PC-9 (cell line): ENCODE results near the gene NAT8L. TPM values are rescaled to one million over a fixed set of nuclear protein-coding genes. Genes with fewer than 3 reads are reported as not detected.
"Not testable (repeated sequence)": the region's sequence is repeated elsewhere in the genome, so short reads cannot be mapped to it uniquely, and the experiment has no call there.

Source experiments
- BruUV-seq: library from RNA; stranded (reverse); fragments of 400-500 nt; replicated peaks from 2 replicates; lab custom pipeline; 2021; lab: Mats Ljungman, UMichigan
- CTCF ChIA-PET: fragments of 300-600 bp; sonication (Branson Sonifier 250); formaldehyde crosslinking; loops from one replicate; lab custom pipeline; 2022; ENCODE audit warnings: antibody characterized with exemption; lab: Charles Lee
- POLR2A ChIA-PET: fragments of 300-600 bp; sonication (Branson Sonifier 250); formaldehyde crosslinking; loops from one replicate; lab custom pipeline; 2022; ENCODE audit warnings: antibody characterized with exemption; ENCODE audit not compliant: unreplicated experiment; lab: Charles Lee
- DNase-seq, 2 experiments: peaks; one replicate each; pipeline versions ENCODE4 v3.0.0 to v3.0.0-alpha.2; 2015 to 2022; ENCODE audit warnings: mixed read lengths in 1 of 2
- H2AFZ ChIP-seq: fragments of 200-600 bp; sonication (generic); 2 replicates; pipeline ENCODE4 v1.8.1; 2017; ENCODE audit warnings: antibody characterized with exemption
- H3F3A ChIP-seq: fragments of 200-600 bp; sonication (generic); 2 replicates; pipeline ENCODE4 v1.8.1; 2017; ENCODE audit warnings: antibody characterized with exemption, mild to moderate bottlenecking, low read depth; ENCODE audit not compliant: insufficient read depth
- H3K27ac ChIP-seq: fragments of 200-600 bp; sonication (generic); 2 replicates; pipeline ENCODE4 v1.6.1; 2016; ENCODE audit warnings: mixed run types
- H3K27me3 ChIP-seq: fragments of 200-600 bp; sonication (generic); 2 replicates; pipeline ENCODE4 v1.6.1; 2016; ENCODE audit warnings: low read depth, mixed run types; ENCODE audit not compliant: insufficient read depth
- H3K36me3 ChIP-seq: fragments of 200-600 bp; sonication (generic); 2 replicates; pipeline ENCODE4 v1.6.1; 2016; ENCODE audit warnings: low read depth, mixed run types
- H3K4me1 ChIP-seq: fragments of 200-600 bp; sonication (generic); replicated peaks from 2 replicates; pipeline ENCODE4 v1.6.1; 2016; ENCODE audit warnings: mixed run types; ENCODE audit not compliant: insufficient read depth
- H3K4me2 ChIP-seq: fragments of 200-600 bp; sonication (generic); 2 replicates; pipeline ENCODE4 v1.6.1; 2017; ENCODE audit warnings: mixed run types
- H3K4me3 ChIP-seq: fragments of 200-600 bp; sonication (generic); 2 replicates; pipeline ENCODE4 v1.6.1; 2016; ENCODE audit warnings: mixed run types
- H3K79me2 ChIP-seq: fragments of 200-600 bp; sonication (generic); 2 replicates; pipeline ENCODE4 v1.6.1; 2017; ENCODE audit warnings: low read depth, mixed run types
- H3K9me2 ChIP-seq: fragments of 200-600 bp; sonication (generic); 2 replicates; pipeline ENCODE4 v1.8.1; 2017; ENCODE audit warnings: mild to moderate bottlenecking; ENCODE audit not compliant: insufficient read depth
- H3K9me3 ChIP-seq: fragments of 200-600 bp; sonication (generic); 2 replicates; pipeline ENCODE4 v1.8.1; 2016; ENCODE audit warnings: low read depth; ENCODE audit not compliant: insufficient read depth
- H4K20me1 ChIP-seq: fragments of 200-600 bp; sonication (generic); 2 replicates; pipeline ENCODE4 v1.8.1; 2017; ENCODE audit not compliant: insufficient read depth
- EZH2 ChIP-seq: fragments of 200-600 bp; sonication (generic); IDR thresholded peaks from 2 replicates; pipeline ENCODE4 v1.8.0; 2017; ENCODE audit warnings: antibody characterized with exemption, low read depth
- intact Hi-C: fragments of 100-400 bp; cut with micrococcal nuclease; formaldehyde crosslinking; loops from one replicate; pipeline ENCODE4 v1.10.0; 2022; ENCODE audit not compliant: unreplicated experiment
- total RNA-seq: library from RNA; stranded (reverse); gene quantifications from 2 replicates; pipeline ENCODE4 v1.2.3, GENCODE V29; 2021
- TF ChIP-seq, protein P1 (sequence below): fragments of 200-600 bp; sonication (generic); conservative IDR thresholded peaks from 2 replicates; pipeline ENCODE4 v1.6.1; 2017; ENCODE audit warnings: mixed run types, antibody characterized with exemption, mild to moderate bottlenecking, moderate library complexity

NAT8L gene
- total RNA-seq, 1 experiment from 2014 or later = 2.1 TPM

DNA sequence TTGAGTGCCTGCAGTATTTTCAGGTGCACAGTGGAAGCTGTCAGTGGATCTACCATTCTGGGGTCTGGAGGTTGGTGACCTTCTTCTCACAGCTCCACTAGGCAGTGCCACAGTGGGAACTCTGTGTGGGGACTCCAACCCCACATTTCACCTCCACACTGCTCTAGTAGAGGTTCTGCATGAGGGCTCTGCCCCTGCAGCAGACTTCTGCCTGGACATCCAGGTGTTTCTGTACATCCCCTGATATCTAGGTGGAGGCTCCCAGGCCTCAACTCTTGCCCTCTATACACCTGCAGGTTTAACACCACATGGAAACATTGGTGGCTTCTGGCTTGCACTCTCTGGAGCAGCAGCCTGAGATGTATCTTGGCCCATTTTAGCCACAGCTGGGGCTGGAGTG lies 33.3 kb upstream of the NAT8L start:
- no peak overlapping the region for H3K27ac ChIP-seq
- H3K79me2 ChIP-seq = no peaks in the 10 kb centered on the region
- peaks cover 8% of the 10 kb centered on the region; the same call in 1 of the 2 replicates for H3K9me3 ChIP-seq
- no TSS peak for BruUV-seq
- no peaks in the 10 kb centered on the region for H3K4me1 ChIP-seq
- no peak for DNase-seq
- CTCF ChIA-PET = no interaction called here
- H3K4me2 ChIP-seq = no peak overlapping the region
- no peak overlapping the region for H2AFZ ChIP-seq
- 0 out of 2 replicates have a peak, but pooled peaks cover 3% of the 10 kb centered on the region for H3K9me2 ChIP-seq
- TF ChIP-seq, protein P1, sequence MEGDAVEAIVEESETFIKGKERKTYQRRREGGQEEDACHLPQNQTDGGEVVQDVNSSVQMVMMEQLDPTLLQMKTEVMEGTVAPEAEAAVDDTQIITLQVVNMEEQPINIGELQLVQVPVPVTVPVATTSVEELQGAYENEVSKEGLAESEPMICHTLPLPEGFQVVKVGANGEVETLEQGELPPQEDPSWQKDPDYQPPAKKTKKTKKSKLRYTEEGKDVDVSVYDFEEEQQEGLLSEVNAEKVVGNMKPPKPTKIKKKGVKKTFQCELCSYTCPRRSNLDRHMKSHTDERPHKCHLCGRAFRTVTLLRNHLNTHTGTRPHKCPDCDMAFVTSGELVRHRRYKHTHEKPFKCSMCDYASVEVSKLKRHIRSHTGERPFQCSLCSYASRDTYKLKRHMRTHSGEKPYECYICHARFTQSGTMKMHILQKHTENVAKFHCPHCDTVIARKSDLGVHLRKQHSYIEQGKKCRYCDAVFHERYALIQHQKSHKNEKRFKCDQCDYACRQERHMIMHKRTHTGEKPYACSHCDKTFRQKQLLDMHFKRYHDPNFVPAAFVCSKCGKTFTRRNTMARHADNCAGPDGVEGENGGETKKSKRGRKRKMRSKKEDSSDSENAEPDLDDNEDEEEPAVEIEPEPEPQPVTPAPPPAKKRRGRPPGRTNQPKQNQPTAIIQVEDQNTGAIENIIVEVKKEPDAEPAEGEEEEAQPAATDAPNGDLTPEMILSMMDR = no peak
- TF ChIP-seq EZH2 = no peak
- POLR2A ChIA-PET = no interaction called here
- H3K36me3 ChIP-seq = no peaks in the 10 kb centered on the region
- H4K20me1 ChIP-seq = no peaks in the 10 kb centered on the region
- H3K4me3 ChIP-seq = no peak overlapping the region
- H3F3A ChIP-seq = no peaks in the 10 kb centered on the region
- intact Hi-C loops = no loop called here
- peaks cover 43% of the 10 kb centered on the region; the same call in 1 of the 2 replicates for H3K27me3 ChIP-seq

DNA sequence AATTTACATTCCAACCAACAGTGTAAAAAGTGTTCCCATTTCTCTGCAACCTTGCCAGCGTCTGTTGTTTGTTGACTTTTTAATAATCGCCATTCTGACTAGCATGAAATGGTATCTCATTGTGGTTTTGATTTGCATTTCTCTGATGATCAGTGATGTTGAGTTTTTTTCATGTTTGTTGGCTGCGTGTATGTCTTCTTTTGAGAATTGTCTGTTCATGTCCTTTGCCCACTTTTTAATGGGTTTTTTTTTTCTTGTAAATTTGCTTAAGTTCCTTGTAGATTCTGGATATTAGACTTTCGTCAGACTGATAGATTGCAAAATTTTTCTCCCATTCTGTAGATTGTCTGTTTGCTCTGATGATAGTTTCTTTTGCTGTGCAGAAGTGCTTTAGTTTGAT lies 32.0 kb upstream of the NAT8L start:
- H3K9me3 ChIP-seq, BruUV-seq, H3K36me3 ChIP-seq, H3K27ac ChIP-seq, POLR2A ChIA-PET, H3K4me2 ChIP-seq, CTCF ChIA-PET, DNase-seq, H4K20me1 ChIP-seq, H3F3A ChIP-seq, H3K4me1 ChIP-seq, H3K79me2 ChIP-seq, H3K4me3 ChIP-seq, H3K9me2 ChIP-seq, H2AFZ ChIP-seq, intact Hi-C loops: not testable (repeated sequence)
- peaks cover 36% of the 10 kb centered on the region; the same call in 1 of the 2 replicates for H3K27me3 ChIP-seq

DNA sequence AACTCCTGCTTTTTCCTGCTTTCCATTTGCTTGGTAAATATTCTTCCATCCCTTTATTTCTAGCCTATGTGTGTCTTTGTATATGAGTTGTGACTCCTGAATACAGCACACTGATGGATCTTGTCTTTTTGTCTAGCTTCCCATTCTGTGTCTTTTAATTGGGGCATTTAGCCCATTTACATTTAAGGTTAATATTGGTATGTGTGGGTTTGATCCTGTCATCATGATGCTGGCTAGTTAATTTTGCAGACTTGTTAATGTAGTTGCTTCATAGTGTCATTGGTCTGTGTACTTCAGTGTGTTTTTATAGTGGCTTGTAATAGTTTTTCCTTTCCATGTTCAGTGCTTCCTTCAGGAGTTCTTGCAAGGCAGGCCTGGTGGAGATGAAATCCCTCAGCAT lies 28.0 kb upstream of the NAT8L start:
- H3F3A ChIP-seq, H3K4me2 ChIP-seq, H3K4me1 ChIP-seq, H3K4me3 ChIP-seq, POLR2A ChIA-PET, DNase-seq, H2AFZ ChIP-seq, H3K27ac ChIP-seq, H4K20me1 ChIP-seq, H3K79me2 ChIP-seq, H3K9me3 ChIP-seq, H3K9me2 ChIP-seq, H3K36me3 ChIP-seq, intact Hi-C loops, BruUV-seq: not testable (repeated sequence)
- CTCF ChIA-PET = interaction anchor here (0.7 kb wide), 1 partner anchor 9 kb away, joined by 3 read pairs; no protein-coding TSS in a partner anchor
- peaks cover 38% of the 10 kb centered on the region; the same call in 1 of the 2 replicates for H3K27me3 ChIP-seq

DNA sequence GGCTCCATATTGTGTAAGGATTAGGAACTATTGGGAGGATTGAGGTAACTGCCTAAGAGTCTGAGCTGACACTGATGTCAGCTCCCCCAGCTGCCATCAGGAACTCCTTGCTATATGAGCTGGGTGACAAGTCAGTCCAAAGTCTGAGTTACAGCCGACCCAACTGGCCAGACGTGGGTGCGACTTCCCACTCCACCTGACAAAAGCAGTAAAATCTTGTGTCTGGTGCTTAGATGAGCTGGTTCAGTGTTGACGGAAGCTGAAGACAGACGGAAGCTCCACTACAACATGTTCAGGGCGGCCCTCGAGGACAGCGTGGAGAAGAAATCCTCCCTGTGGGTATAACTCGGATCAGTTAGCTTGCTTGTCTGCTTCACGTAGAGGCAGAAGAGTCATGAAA lies 22.8 kb upstream of the NAT8L start:
- CTCF ChIA-PET = no interaction called here
- no peak for DNase-seq

More for the DNA sequence above, 22.8 kb upstream of the NAT8L start:
- Histone ChIP-seq H3K9me3 (no peaks in the 10 kb centered on the region), H3F3A (no peaks in the 10 kb centered on the region), H3K4me2 (no peak overlapping the region), H3K27me3 (peaks cover 8% of the 10 kb centered on the region; the same call in 1 of the 2 replicates), H2AFZ (no peak overlapping the region), H3K36me3 (no peaks in the 10 kb centered on the region), H3K27ac (no peak overlapping the region), H3K4me1 (peaks cover 3% of the 10 kb centered on the region; the same call in 1 of the 2 replicates), H4K20me1 (no peaks in the 10 kb centered on the region), H3K4me3 (no peak overlapping the region), H3K9me2 (no peaks in the 10 kb centered on the region), H3K79me2 (no peaks in the 10 kb centered on the region)
- POLR2A ChIA-PET = no interaction called here
- BruUV-seq = no TSS peak
- intact Hi-C loops = no loop called here
- TF ChIP-seq, protein P1 = no peak
- no peak for TF ChIP-seq EZH2
